GM18517 (cell line): Measurements from ENCODE around the gene UBXN7.
"Not testable (repeated sequence)": the region's sequence is repeated elsewhere in the genome, so short reads cannot be mapped to it uniquely, and the experiment has no call there.

Experiments
- ATAC-seq: cut with Tn5 transposase; IDR thresholded peaks from one replicate; pipeline ENCODE4 v1.9.1; 2021; ENCODE audit warnings: mild to moderate bottlenecking, moderate library complexity; ENCODE audit not compliant: unreplicated experiment

The UBXN7 gene

DNA sequence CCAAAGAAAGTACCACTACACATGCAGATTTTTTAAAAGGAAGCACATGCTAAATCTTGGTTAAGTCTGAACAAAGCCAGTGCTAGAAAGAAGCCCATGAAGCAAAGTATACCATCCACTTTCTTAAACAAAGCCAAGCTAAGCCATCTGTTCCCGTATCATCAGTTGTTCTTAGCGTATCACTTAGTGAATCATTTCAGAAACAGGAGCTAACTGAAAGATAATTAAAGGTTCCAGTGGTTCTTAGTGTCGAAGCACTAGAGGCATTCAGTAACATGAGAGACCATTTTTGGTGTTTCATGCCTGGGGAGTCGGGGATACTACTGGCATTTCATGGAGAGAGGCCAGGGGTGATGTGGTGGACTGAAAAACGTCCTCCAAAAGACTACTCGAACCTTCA lies 12.8 kb downstream of the UBXN7 start:
- ATAC-seq: no peak

DNA sequence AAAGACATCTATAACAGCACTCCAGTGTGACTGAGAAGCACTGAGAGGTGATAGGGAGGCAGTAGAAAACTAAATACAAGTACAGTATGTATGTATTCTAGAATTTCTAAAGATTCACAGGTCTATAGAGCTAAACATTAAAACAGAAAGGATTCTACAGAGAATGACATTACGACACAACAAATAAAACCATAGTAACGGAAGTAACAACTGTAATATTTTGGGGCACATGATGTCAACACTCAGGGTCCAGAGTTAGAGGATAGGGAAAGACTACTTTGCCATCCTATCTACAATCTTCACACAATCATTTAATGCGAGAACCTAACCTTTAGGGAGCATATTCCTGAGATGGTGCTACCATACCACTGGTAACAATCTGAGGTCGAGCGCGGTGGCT lies 13.6 kb downstream of the UBXN7 start:
- ATAC-seq: no peak

DNA sequence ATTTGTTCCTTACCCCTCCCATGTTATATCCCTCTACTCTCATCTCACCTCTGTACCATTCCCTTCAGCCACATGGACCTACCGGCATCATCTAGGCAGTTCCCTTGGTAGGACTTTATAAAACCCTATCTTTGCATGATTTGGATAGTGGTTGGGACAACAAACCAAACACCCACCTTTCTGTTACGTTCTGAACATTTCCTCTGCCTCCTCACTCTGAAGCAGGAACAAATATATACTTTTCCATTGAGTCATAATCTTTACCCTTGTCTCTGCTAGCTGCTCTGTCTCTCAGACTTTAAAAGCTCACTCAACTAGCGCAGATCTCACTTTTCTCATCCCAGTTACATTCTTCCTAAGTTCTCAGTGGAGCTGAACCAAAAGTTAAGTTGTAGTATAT lies 17.8 kb downstream of the UBXN7 start:
- no peak for ATAC-seq

DNA sequence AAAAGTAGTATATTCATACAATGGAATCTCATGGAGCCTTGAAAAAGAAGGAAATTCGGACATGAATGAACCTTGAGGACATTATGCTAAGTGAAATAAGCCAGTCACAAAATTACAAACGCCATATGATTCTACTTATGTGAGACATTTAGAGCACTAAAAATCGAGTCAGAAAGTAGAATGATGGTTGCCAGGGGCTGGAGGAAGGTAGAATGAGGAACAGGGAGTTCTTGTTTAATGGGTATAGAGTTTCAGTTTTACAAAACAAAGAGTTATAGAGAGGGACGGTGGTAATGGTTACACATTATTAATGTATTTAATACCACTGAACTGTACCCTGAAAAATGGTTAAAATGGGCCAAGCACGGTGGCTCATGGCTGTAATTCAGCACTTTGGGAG lies 19.5 kb downstream of the UBXN7 start:
- peak; percentile 88 for ATAC-seq

DNA sequence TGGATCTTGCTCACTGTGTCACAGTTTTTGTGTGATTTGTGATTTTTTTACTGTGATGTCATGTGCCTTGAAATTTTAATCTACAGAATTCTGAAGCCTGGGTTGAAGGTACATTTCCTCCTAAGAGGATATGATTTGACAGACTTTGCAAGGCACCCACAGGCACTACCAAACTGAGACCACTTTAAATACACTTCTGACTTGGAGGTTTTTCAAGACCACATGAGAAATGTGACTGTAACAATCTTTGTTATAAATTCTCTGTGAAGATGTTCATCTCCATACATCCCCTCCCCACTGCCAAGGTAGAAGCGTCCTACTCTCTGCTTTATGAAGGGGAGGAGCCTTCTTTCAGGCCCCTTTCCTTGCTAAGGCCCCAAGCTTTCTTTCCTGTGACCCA lies 22.8 kb downstream of the UBXN7 start:
- ATAC-seq: no peak

DNA sequence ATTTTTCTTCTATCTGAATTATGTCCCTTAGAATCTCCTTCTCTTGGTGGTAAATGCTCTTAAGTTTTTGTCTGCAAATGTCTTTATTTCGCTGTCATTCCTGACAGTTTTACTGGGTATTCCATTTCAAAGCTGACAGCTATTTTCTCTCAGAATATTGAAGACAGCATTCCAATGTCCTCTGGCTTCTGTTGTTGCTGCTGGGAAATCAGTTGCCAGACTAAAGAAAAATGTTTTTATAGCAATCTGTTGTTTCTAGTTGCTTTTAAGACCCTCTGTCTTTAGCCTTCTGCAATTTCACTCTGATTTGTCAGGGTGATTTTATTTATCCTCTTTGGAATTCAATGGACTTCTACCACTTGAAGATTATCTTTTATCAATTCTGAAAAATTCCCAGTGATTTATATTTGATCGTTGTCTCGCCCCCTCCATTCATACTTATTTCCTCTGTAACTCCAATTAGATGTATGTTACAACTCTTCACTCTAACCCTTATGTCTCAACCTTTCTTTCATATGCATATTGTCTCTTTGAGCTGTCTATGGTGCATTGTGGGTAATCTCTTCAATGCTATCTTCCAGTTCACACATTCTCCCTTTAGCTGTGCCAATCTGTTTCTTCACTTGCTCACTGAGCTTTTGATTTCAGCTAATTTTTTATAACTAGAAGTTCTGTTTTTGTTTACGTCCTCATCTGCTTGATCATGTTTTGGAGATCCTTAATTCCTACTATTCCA lies 23.5 kb downstream of the UBXN7 start:
- ATAC-seq: no peak

DNA sequence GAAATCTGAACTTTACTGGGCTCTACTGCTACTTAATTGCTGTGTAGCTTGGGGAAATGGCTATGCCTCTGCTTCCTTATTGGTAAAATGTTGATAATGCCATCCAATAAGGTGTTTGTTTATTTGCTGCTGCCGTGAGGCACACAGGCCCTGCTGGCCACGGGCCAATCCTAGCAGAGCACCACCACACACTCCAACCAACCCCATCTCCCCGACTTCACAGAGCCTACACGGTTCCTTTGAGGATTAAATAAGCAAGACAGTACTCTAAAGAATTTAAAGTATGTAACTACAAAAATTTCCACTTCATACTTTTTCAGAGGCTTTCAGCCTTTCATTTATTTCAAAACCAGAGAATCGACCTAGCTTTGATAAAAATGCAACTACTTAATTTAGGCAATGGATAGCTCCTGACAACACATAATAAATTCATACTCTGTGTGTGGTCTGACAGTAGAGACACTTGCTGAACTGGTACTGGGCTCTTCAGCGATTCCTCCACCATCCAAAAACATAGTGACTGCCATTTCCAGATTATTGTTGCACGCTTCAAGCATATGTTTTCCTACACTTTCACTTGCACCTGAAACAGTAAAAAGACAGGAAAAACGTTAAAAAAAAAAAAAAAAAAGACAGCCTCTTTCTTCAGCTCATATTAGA lies 25.3 kb downstream of the UBXN7 start:
- no peak for ATAC-seq

DNA sequence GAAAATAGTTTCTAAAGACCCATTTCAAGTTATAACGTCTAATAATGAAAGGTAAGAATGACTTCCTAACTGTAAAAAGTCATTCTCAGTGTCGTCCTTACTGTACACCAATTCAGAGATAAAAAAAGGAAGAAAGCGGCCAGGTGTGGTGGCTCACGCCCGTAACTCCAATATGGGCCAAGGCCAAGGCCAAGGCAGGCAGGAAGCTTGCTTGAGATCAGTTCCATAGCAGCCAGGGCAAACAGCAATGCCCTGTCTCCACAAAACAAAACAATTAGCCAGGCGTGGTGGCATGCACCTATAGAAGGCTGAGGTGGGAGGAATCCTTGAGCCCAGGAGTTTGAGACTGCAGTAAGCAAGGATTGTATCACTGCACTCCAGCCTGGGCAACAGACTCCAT lies 31.9 kb downstream of the UBXN7 start:
- no peak for ATAC-seq

DNA sequence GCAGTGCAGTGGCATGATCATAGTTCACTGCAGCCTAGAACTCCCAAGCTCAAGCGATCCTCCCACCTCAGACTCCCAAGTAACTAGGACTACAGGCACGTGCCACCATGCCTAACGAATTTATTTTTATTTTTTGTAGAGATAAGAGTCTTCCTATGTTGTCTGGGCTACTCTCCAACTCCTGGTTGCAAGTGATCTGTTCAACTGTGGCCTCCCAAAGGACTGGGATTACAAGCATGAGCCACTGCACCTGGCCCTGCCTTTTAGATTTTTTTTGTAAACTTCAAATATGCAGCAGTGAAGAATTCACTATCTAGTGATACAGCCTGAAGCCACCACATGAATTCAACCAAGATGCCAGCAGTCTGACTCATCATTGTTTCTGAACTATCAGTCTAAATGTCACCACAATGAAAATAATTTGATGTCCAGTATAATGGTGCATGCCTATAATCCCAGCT lies 32.7 kb downstream of the UBXN7 start:
- no peak for ATAC-seq

DNA sequence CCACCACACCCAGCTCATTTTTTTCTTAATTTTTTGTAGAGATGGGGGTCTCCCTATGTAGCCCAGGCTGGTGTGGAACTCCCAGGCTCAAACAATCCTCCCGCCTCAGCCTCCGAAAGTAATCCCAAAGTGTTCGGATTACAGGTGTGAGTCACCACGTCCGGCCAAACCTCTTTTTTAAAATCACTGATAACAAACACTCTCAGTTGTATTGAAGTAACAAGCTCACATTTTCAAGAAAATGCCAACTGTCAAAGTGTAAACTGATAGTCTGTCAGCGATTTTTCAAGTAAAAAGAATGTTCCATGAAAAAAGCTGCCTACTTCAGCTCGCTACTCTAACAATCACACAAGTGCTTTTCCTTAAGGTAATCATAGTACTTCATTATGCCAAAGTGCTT lies 33.4 kb downstream of the UBXN7 start:
- ATAC-seq: no peak

DNA sequence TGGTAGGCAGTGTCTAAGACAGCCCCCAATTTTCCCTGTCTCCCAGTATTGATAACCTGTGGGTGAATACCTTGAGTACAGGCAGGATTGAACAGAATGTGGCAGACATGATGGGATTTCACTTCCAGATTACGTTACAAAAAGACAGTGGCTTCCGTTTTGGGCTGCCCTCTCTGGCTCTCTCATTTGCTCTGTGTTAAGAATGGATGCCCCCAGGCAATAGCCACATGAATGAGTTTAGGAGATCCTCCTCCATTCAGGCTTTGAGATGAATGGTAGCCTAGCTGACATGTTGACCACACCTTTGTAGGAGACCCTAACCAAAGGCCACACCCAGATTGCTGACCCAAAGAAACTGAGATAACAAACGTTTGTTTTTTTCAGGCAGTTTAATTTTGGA lies 34.3 kb downstream of the UBXN7 start:
- no peak for ATAC-seq

DNA sequence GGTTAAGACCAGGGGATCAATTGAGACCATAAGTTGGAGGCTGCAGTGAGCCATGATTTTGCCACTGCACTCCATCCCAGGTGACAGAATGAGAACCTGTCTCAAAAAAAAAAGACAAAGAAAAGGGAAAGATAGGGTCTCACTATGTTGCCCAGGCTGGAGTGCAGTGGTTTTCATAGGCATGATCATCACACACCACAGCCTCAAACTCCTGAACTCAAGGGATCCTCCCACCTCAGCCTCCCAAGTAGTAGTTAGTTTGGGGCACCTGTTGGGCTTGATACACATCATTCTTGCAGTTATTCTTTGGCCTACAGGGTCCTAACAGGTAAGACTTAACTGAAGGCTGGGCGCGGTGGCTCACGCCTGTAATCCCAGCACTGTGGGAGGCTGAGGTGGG lies 42.1 kb downstream of the UBXN7 start:
- no peak for ATAC-seq

DNA sequence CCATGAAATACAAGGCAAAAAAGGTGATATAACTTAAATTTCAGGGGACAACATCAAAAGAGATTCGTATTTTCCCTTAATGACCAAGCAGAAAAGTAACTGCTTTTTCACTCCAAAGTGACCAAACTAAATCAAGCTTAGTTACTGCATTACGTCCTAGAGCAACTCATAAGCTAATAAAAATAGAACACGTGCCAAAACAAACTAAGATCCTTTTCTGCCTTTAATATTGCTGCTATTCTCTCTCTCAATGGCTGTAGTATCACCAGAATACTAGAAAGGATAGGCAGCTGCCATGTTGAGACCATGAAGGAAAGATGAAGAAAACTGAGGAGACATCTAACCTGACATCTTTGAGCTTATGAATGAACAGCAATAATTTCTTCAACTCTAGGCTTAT lies 43.3 kb downstream of the UBXN7 start:
- ATAC-seq: no peak

DNA sequence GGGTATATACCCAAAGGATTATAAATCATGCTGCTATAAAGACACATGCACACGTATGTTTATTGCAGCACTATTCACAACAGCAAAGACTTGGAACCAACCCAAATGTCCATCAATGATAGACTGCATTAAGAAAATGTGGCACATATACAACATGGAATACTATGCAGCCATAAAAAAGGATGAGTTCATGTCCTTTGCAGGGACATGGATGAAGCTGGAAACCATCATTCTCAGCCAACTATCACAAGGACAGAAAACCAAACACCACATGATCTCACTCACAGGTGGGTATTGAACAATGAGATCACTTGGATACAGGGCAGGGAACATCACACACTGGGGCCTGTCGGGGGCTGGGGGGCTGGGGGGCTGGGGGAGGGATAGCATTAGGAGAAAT lies 44.3 kb downstream of the UBXN7 start:
- ATAC-seq: not testable (repeated sequence)

DNA sequence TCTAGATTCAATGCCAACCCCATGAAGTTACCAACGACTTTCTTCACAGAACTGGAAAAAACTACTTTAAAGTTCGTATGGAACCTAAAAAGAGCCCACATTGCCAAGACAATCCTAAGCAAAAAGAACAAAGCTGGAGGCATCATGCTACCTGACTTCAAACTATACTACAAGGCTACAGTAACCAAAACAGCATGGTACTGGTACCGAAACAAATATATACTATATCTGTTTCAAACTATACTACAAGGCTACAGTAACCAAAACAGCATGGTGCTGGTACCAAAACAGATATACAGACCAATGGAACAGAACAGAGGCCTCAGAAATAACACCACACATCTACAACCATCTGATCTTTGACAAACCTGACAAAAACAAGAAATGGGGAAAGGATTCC lies 45.4 kb downstream of the UBXN7 start:
- ATAC-seq: not testable (repeated sequence)

DNA sequence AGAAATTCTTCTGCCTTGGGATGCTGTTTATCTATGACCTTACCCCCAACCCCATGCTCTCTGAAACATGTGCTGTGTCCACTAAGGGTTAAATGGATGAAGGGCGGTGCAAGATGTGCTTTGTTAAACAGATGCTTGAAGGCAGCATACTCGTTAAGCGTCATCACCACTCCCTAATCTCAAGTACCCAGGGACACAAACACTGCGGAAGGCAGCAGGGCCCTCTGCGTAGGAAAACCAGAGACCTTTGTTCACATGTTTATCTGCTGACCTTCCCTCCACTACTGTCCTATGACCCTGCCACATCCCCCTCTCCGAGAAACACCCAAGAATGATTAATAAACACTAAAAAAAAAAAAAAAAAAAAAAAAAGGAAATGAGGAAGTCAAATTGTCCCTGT lies 46.2 kb downstream of the UBXN7 start:
- not testable (repeated sequence) for ATAC-seq

DNA sequence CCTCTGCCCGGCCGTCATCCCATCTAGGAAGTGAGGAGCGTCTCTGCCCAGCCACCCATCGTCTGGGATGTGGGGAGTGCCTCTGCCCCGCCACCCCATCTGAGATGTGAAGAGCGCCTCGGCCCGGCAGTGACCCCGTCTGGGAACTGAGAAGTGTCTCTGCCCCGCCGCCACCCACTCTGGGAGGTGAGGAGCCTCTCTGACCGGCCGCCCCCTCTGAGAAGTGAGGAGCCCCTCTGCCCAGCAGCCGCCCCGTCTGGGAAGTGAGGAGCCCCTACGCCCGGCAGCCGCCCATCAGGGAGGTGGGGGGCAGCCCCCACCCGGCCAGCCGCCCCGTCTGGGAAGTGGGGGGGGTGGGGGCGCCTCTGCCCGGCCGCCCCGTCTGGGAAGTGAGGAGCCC lies 46.8 kb downstream of the UBXN7 start:
- ATAC-seq: not testable (repeated sequence)

DNA sequence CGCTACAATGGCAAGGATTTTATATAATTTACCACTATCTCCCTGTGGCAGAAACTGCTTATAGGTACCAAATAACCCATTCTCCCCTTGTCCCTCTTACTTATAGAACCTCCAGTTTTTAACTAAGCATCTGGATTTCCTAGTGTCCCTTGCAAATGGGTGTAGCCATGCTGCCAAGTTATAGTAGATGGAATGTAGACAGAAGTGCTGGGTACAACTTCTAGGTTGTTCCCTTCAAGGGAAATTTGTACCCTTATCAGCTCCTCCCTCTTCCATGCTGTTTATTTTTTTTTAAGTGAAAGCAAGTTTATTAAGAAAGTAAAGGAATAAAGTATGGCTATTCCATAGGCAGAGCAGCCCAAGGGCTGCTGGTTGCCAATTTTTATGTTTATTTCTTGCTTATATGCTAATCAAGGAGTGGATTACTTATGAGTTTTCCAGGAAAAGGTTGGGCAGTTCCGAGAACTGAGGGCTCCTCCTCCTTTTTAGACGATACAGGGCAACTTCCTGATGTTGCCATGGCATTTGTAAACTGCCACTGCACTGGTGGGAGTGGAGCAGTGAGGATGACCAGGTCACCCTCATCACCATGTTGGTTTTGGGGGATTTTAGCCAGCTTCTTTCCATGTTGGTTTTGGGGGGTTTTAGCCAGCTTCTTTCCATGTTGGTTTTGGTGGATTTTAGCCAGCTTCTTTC lies 53.9 kb downstream of the UBXN7 start:
- ATAC-seq: no peak

DNA sequence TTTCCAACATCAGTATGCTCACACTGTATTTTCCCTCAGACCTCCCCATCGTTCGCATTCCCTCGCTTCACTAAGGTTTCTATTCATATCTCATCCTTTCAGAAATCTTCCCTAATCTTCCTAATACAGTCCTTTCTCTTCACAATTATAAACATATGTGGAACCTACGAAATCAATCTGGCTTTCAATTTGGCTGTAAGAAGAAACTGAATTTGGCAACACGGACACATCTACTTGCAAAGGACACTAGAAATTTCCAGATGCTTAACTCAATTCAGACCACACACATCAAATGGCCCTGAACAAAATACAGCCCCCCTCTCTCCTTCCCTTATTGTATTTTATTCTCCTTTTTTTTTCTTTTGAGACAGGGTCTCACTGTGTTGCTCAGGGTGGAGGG lies 54.9 kb downstream of the UBXN7 start:
- no peak for ATAC-seq

DNA sequence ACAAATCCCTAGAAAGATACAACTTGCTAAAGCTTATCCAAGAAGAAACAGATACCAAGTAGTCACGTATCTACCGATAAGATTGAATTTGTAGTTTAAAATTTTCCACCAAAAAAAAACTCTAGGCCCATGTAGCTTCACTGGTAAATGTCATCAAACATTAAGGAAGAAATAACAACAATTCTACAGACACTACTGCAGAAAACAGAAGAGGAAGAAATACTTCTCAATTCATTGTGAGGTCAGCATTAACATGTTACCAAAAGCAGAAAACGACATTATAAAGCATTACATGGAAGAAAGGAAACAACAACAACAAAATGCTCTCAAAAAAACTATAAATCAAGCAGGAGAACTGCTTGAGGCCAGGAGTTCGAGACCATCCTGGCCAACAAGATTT lies 66.5 kb downstream of the UBXN7 start:
- no peak for ATAC-seq

DNA sequence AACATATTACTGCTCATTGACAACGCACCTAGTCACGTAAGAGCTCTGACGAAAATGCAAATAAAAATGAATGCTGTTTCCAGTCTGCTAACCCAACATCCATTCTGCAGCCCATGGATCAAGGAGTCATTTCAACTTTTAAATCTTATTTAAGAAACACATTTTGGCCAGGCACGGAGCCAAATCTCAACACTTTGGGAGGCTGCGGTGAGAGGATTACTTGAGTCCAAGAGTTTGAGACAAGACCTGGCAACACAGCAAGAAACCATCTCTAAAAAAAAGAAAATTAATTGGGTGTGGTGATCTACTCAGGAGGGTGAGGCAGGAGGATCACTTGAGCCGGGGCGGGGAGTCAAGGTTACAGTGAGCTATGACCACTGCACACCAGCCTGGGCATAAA lies 71.6 kb downstream of the UBXN7 start:
- no peak for ATAC-seq

DNA sequence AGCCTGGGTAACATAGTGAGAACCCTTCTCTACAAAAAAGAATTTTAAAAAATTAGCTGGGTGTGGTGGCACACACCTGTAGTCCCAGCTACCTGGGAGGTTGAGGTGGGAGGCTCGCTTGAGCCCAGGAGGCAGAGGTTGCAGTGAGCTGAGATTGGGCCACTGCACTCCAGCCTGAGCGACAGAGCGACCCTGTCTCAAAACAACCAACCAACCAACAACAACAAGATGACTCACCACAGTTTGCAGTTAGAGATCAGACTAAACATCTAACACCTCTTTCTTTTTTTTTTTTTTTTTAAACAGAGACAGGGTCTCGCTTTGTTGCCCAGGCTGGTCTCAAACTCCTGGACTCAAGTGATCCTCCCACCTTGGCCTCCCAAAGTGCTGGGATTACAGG lies 73.7 kb downstream of the UBXN7 start:
- not testable (repeated sequence) for ATAC-seq
